Midbrain (tissue), 1 donor: ENCODE results near the gene ALDH1L1.
A peak's percentile ranks its signal among the peaks of the same experiment; 100 is the strongest.

Experiments used
- DNase-seq: peaks from one replicate; lab custom pipeline; 2025; lab: John Stamatoyannopoulos, UW

Gene ALDH1L1

GRCh38 chr3:126134219-126134975 is 46.0 kb downstream of the ALDH1L1 start:
- peak; percentile 61 for DNase-seq

GRCh38 chr3:126133606-126134005 is 46.8 kb downstream of the ALDH1L1 start:
- DNase-seq, result no peak

- no peak for DNase-seq
These were observed 47.5 kb downstream of the ALDH1L1 start for GRCh38 chr3:126132751-126133511.

GRCh38 chr3:126131881-126132750 is 48.3 kb downstream of the ALDH1L1 start:
- no peak for DNase-seq

- DNase-seq, result no peak
These were observed 49.2 kb downstream of the ALDH1L1 start for GRCh38 chr3:126130981-126131745.

GRCh38 chr3:126130081-126130855 is 50.1 kb downstream of the ALDH1L1 start:
- DNase-seq, result no peak

GRCh38 chr3:126129398-126129891 is 50.9 kb downstream of the ALDH1L1 start:
- DNase-seq, result no peak

GRCh38 chr3:126128504-126129397 is 51.6 kb downstream of the ALDH1L1 start:
- no peak for DNase-seq

- DNase-seq, result no peak
These were observed 52.5 kb downstream of the ALDH1L1 start for GRCh38 chr3:126127904-126128303.

- DNase-seq, result no peak
These were observed 52.9 kb downstream of the ALDH1L1 start for GRCh38 chr3:126127452-126127851.

GRCh38 chr3:126126811-126127431 is 53.5 kb downstream of the ALDH1L1 start:
- no peak for DNase-seq

- DNase-seq, result no peak
These were observed 54.1 kb downstream of the ALDH1L1 start for GRCh38 chr3:126126286-126126685.

GRCh38 chr3:126125781-126126251 is 54.6 kb downstream of the ALDH1L1 start:
- no peak for DNase-seq

GRCh38 chr3:126125341-126125740 is 55.0 kb downstream of the ALDH1L1 start:
- DNase-seq, result no peak

- DNase-seq, result no peak
These were observed 55.5 kb downstream of the ALDH1L1 start for GRCh38 chr3:126124896-126125295.

- DNase-seq, result no peak
These were observed 56.1 kb downstream of the ALDH1L1 start for GRCh38 chr3:126124148-126124868.

- DNase-seq, result no peak
These were observed 58.8 kb downstream of the ALDH1L1 start for GRCh38 chr3:126121632-126122031.

- no peak for DNase-seq
These were observed 59.3 kb downstream of the ALDH1L1 start for GRCh38 chr3:126121074-126121473.
